ENCODE data around the gene KCNK10.

GRCh38 chr14:88241810-88242209, 81.3 kb downstream of the KCNK10 start:
- TF ChIP-seq CTCF (IDR thresholded peaks at IDR 0.05) = no peak
- TF ChIP-seq POLR2A (IDR thresholded peaks at IDR 0.05) = no peak

Measured in lower leg skin (tissue), 3 donors.